NCI-H2171 treated with DMSO at 0.1 percent for 48 hours (cell line): ENCODE data around the gene GRPEL1.

ENCODE experiments used
- DNase-seq: peaks from one replicate; lab custom pipeline; 2025; lab: John Stamatoyannopoulos, UW

GRPEL1 gene

GRCh38 chr4:7063362-7063761 is 4.5 kb downstream of the GRPEL1 start:
- no peak for DNase-seq

DNA sequence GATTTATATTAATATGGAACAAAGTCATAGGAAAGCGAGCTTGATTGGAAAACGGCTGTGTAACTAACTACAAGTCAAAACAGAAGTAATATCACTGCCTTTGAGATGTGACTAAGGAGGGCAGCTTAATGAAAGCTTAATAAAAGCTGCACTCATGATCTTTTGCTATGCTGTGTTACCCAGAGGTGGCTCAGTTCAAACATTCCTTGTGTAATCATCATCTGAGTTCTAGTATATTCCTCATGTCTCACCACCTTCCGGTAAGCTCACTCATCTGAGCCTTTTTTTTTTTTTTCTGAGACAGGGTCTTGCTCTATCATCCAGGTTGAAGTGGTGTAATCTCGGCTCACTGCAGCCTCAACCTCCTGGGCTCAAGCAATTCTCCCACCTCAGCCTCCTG is 5.0 kb downstream of the GRPEL1 start:
- no peak for DNase-seq

- DNase-seq = no peak
These were observed 6.0 kb downstream of the GRPEL1 start for GRCh38 chr4:7061815-7062214.

DNA sequence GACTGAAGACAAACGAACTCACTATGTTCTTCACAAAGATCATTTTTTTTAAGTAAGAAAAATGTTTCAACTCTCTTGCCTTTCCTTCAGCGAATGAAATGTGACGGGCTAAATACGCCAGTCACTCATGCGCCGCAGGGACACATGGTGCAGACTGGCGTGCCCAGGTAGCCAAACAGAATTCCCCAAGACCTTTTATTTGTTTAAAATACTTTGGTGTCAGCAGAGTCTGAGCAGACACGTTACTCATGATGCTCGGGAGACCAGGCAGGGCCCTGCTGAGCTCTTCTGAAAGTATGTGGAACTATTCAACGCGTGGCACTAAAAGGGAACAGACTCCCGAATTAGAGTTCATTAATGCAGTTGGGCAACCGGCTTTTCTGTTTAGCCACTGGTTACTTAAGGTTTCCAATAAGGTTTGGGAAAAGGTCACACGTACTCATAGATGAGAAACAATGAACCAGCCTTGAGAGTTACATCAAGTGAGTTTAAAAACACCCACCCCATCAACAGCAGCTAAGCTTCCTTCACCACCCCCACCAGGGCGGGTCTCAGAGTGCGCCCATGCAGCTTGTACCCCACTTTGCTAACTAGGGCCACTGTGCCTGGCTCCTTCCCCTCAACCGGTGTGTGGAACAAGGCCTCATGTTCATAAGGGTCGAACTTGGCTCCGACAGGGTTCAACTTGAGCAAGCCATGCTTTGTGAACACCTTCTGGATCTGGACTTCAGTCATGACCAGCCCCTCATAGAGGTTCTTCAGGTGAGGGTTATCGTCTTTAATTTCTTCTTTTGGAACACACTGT is 7.3 kb downstream of the GRPEL1 start:
- no peak for DNase-seq

DNA sequence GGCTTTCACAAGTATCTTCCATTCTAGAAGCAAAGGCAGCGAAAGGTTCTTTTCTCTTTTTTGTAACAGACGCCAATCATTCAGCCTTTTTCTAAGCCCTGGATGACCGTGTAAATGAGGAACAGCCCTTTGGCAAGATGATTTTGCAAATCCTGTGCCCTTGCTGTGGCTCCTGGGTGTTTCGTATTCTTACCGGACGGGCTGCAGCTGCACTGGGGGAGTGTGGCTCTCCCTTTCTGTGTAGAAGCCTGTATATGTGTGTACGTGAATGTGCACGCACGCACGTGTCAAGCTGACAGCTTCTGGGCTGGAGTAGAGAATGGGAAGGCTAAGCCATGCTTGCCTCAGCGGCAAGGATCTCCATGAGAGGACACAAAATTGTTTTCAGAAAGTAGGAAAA is 8.2 kb downstream of the GRPEL1 start:
- no peak for DNase-seq

GRCh38 chr4:7058792-7059191 is 9.1 kb downstream of the GRPEL1 start:
- no peak for DNase-seq

DNA sequence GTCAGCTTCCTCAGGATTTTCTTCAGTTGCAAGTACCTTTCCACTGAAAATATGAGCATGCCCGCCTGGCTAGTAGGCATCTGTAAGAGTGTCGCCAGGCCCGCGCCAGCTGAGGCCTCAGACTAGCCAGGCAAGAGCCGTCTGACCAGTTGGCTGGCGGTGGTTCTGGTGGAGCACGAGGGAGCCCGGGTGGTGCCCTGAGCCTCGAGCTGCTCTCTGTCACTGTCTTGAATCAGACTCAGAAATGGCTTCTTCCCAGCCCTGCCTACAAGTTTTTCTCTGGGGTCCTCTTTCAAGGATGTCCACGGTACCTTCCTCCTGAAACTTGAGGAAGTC is 11.9 kb downstream of the GRPEL1 start:
- DNase-seq = no peak

GRCh38 chr4:7055111-7055989 is 12.5 kb downstream of the GRPEL1 start:
- no peak for DNase-seq

GRCh38 chr4:7054106-7054880 is 13.6 kb downstream of the GRPEL1 start:
- no peak for DNase-seq

DNA sequence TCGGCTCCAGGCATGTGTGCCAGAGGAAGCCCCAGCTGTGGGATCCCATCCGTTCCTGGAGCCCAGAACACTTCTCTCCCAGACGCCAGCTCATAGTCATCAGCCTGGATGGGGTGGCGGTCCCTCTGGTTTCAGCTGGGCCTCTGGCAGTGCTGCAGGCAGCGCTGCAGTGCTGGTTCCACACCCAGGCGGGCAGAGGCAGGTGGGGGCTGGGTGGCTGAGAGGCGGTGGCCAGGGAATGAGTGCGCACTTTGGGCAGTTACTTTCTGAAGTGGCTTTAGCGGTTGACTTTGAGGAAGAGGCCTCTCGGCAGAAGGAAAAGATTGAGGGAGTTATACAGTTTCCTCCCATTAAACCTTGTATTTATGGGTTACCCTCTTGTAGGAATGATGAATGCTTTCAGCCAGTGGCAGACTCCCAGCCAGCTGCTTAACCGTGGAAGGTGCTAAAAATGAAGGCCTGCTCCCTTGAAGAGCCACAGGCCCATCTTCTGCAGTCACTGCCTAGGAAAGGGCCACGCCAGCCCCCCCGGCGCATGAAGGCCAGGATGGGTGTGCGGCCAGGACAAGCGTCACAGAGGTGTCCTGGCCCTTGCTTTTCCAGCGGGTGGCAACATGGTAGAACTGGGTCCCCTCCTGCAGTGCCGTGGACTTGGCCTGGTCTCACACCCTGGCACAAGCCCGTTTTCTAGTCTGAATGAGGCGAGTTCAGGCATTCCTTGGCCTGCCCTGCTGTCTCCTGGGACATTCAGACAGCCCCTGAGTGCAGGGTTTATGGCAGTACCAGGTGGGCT is 14.7 kb downstream of the GRPEL1 start:
- no peak for DNase-seq

DNA sequence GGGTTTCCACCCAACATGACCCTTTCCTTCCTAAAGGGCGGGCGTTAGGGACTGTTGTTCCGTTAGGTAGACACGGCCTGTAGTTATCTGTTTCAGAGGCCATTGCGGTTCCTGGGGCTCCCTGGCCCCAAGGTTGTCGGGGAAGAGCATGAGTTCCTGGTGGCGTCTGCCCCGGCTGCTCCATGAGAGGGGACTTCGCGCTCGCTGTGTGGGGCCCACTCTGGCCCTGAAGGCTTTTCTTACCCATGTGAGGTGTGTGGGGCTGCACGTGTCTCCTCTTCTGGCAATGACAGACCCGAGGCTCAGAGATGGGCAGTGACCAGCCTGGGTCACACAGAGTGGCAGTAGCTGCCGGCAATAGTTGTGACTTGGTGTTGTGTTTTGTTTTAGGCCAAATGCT is 15.6 kb downstream of the GRPEL1 start:
- DNase-seq = no peak

DNA sequence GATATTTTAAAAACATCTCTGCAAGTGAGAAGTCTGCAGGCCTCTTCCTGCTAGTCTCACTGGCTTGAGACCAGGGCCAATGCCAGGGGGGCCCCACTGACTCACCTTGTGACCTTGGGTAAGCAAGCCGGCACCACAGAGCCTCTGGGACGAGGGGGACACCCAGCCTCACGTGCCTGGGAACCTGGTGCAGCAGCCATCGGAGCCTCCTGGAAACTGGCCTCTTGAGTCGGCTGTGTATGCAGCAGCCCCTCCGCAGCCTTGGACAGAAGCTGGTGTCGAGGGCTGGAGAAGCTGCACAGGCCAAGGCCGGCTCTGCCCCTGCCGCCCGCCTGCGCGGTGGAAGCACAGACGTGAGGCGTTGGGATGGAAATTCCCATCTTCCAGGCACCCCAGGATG is 16.0 kb downstream of the GRPEL1 start:
- DNase-seq = no peak

- no peak for DNase-seq
These were observed 16.7 kb downstream of the GRPEL1 start for GRCh38 chr4:7051144-7051495.

- no peak for DNase-seq
These were observed 17.3 kb downstream of the GRPEL1 start for GRCh38 chr4:7050481-7051143.

DNA sequence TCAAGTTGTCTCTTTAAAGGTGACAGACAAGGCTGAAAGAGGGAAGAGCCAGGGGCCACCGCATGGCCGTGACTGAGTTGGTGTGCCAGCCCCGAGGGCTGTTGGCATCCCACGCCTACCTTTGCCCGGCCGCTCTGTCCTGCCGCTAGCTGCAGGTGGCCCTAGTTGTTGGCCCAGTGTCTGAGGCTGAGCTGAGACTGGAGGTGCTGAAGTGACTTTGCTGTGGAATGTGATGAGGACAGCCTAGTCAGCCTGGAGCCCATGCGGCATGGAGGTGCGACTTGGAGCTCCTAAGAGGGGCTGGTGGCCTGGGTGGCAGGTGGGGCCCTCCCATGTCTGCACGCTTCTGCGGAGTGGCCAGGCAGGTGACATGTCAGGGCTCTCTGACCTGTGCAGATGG is 18.1 kb downstream of the GRPEL1 start:
- DNase-seq = no peak

GRCh38 chr4:7049295-7049694 is 18.6 kb downstream of the GRPEL1 start:
- no peak for DNase-seq

DNA sequence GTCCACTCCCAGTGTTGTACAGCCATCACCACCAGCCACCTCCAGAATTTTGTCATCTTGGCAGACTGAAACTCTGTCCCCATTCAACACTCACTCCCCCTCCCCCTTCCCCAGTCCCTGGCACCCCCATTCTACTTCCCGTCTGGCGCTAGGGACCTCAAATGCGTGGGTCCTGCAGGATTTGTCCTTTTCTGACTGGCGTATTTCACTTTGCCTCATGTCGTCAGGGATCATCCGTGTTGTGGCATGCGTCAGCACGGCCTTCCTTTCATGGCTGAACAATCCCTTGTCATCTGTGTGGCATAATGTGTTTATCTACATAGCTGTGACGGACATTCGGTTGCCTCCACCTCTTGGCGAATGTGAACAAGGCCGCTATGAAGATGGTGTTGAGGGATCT is 19.2 kb downstream of the GRPEL1 start:
- DNase-seq = no peak

DNA sequence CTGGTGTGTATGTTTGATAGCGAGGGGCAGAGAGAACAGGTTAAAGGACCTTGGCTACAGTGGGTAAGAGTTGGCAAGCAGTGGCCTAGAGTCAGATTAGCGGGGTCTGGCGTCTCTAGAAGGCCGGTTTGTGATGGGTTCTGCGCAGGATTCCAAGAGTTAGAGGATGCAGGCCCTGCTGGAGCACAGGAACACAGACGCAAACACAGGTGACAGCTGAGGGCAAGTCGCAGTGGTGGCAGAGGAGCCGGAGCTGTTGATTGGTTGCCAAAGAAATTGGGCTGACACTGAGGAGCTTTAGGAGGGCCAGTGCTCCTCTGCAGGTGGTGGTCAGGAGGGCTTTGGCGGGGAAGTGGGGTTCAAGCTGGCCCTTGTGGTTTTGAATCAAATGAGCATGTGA is 20.9 kb downstream of the GRPEL1 start:
- DNase-seq = no peak

GRCh38 chr4:7045961-7046921 is 21.6 kb downstream of the GRPEL1 start:
- DNase-seq = no peak

- DNase-seq = no peak
These were observed 22.3 kb downstream of the GRPEL1 start for GRCh38 chr4:7045553-7045952.
